ENCODE measurements around the gene CD4. TPM values are rescaled to one million over a fixed set of nuclear protein-coding genes. Genes with fewer than 3 reads are reported as not detected.

The CD4 gene
- total and polyA plus RNA-seq, 10 of the 15 experiments (the other 5 are each of a cell fraction or from before 2014, with no cell fraction given): 0.24 to 1.6 (median 0.69) TPM

DNA sequence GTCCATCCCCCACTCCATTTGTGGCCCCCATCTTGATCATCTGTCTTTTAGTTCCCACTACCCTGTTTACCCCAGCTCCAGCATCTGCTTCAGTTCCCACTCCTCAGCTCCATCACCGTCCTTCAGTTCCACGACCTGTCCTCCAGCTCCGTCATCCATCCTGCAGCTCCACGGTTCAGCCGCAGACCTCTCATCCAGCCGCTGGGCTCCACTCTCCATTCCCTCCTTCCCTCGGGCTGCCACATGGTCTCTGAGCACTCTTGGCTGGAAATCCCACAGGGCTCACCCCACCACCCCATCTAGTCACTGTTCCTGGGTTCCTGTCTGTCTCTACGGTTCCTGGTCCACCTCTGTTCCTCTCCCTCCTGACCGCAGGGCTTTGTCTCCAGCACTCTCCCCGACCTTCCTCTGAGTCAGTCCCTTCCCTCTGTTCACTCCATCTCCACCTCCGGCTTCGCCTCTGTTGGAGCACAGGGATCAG lies 35.6 kb downstream of the CD4 start:
- no peak overlapping the region for H2AFZ ChIP-seq (ENCODE audit: control insufficient read depth, low read depth, low read length)
- no peak for DNase-seq (ENCODE audit: low read depth, low spot score)
- H4K20me1 ChIP-seq (ENCODE audit: control insufficient read depth, insufficient read depth): no peaks in the 10 kb centered on the region
- in situ Hi-C loops (cut with MboI): loop anchor here (5.0 kb wide), 1 partner anchor 73 kb away; the partner anchor contains the start of gene MLF2
- ChIA-PET SMC1A (ENCODE audit: uncharacterized antibody, unreplicated experiment) (interaction anchor here (0.7 to 4.8 kb wide), 6 partner anchors 10 to 101 kb away, joined by 3 to 23 read pairs (median 6); partner anchors contain the start of genes CDCA3, COPS7A, MLF2 and USP5), POLR2A (interaction anchor here (0.9 kb wide), 1 partner anchor 10 kb away, joined by 3 read pairs; no protein-coding TSS in a partner anchor), CTCF (interaction anchor here (0.7 to 5.1 kb wide), 20 partner anchors 9 to 266 kb away, joined by 3 to 71 read pairs (median 4); partner anchors contain the start of genes COPS7A, MLF2 and USP5), RAD21 (ENCODE audit: unreplicated experiment) (interaction anchor here (1.3 to 4.2 kb wide), 4 partner anchors 33 to 72 kb away, joined by 4 to 25 read pairs (median 6); partner anchors contain the start of genes MLF2 and PTMS)
- ATAC-seq: no peak
- no peaks in the 10 kb centered on the region for H3K9me3 ChIP-seq (replicated peaks; ENCODE audit: control insufficient read depth, insufficient read depth, low read length)
- H3K79me2 ChIP-seq (ENCODE audit: control insufficient read depth, insufficient read depth, low read length): no peaks in the 10 kb centered on the region
- no peak for FAIRE-seq
- TF ChIP-seq NR2F1 (conservative IDR thresholded peaks at IDR 0.05) (no peak), MEF2A (IDR thresholded peaks at IDR 0.05; ENCODE audit: insufficient read depth, low read depth, low read length) (no peak), NFYB (IDR thresholded peaks at IDR 0.05; ENCODE audit: insufficient read depth, low read depth, low read length) (no peak), FOXK2 (IDR thresholded peaks at IDR 0.05) (no peak)
- TF ChIP-seq, protein P1, sequence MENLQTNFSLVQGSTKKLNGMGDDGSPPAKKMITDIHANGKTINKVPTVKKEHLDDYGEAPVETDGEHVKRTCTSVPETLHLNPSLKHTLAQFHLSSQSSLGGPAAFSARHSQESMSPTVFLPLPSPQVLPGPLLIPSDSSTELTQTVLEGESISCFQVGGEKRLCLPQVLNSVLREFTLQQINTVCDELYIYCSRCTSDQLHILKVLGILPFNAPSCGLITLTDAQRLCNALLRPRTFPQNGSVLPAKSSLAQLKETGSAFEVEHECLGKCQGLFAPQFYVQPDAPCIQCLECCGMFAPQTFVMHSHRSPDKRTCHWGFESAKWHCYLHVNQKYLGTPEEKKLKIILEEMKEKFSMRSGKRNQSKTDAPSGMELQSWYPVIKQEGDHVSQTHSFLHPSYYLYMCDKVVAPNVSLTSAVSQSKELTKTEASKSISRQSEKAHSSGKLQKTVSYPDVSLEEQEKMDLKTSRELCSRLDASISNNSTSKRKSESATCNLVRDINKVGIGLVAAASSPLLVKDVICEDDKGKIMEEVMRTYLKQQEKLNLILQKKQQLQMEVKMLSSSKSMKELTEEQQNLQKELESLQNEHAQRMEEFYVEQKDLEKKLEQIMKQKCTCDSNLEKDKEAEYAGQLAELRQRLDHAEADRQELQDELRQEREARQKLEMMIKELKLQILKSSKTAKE (IDR thresholded peaks at IDR 0.05; ENCODE audit: low read depth, poor library complexity, severe bottlenecking): no peak
- TF ChIP-seq, protein P2, sequence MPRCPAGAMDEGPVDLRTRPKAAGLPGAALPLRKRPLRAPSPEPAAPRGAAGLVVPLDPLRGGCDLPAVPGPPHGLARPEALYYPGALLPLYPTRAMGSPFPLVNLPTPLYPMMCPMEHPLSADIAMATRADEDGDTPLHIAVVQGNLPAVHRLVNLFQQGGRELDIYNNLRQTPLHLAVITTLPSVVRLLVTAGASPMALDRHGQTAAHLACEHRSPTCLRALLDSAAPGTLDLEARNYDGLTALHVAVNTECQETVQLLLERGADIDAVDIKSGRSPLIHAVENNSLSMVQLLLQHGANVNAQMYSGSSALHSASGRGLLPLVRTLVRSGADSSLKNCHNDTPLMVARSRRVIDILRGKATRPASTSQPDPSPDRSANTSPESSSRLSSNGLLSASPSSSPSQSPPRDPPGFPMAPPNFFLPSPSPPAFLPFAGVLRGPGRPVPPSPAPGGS (IDR thresholded peaks at IDR 0.05; ENCODE audit: borderline replicate concordance, insufficient read depth, low read depth, low read length, poor library complexity, severe bottlenecking): no peak
- H3K4me2 ChIP-seq (ENCODE audit: control insufficient read depth, insufficient read depth): no peak overlapping the region
- H3K4me3 ChIP-seq: no peak overlapping the region
- intact Hi-C loops (cut with micrococcal nuclease; ENCODE audit: unreplicated experiment): loop anchor here (1.0 to 5.0 kb wide), 3 partner anchors 72 to 208 kb away; partner anchors contain the start of gene MLF2
- no peak overlapping the region for H3K27ac ChIP-seq (ENCODE audit: control insufficient read depth, insufficient read depth)
- no peak overlapping the region for H3K9ac ChIP-seq (ENCODE audit: control insufficient read depth, insufficient read depth, low read length)
- H3K27me3 ChIP-seq (replicated peaks in 1 of 2; ENCODE audit: control insufficient read depth in 2 of 2, insufficient read depth in 2 of 2, low read length in 1 of 2): peaks cover 27 to 33% of the 10 kb centered on the region in 2 experiments
- 48% methylated on average over 12 of the region's 12 CpGs for WGBS (ENCODE audit: insufficient coverage, insufficient replicate concordance, low lambda C conversion rate, missing lambda C conversion rate)
- H3K36me3 ChIP-seq (ENCODE audit: control insufficient read depth in 2 of 2, insufficient read depth in 2 of 2, low read length in 1 of 2): no peaks in the 10 kb centered on the region
- peaks cover 4% of the 10 kb centered on the region for H3K4me1 ChIP-seq (ENCODE audit: control insufficient read depth, insufficient read depth, low read length)
- no TSS peak for BruUV-seq (replicated peaks)

Measured in GM12878 (cell line).